HG03469 (cell line): Measurements from ENCODE around the gene FIBCD1.
"Not testable (repeated sequence)": the region's sequence is repeated elsewhere in the genome, so short reads cannot be mapped to it uniquely, and the experiment has no call there.

ENCODE experiments used
- ATAC-seq: cut with Tn5 transposase; IDR thresholded peaks from one replicate; pipeline ENCODE4 v1.9.1; 2021; ENCODE audit warnings: mild to moderate bottlenecking, moderate library complexity, moderate number of reproducible peaks; ENCODE audit not compliant: unreplicated experiment

FIBCD1 gene

DNA sequence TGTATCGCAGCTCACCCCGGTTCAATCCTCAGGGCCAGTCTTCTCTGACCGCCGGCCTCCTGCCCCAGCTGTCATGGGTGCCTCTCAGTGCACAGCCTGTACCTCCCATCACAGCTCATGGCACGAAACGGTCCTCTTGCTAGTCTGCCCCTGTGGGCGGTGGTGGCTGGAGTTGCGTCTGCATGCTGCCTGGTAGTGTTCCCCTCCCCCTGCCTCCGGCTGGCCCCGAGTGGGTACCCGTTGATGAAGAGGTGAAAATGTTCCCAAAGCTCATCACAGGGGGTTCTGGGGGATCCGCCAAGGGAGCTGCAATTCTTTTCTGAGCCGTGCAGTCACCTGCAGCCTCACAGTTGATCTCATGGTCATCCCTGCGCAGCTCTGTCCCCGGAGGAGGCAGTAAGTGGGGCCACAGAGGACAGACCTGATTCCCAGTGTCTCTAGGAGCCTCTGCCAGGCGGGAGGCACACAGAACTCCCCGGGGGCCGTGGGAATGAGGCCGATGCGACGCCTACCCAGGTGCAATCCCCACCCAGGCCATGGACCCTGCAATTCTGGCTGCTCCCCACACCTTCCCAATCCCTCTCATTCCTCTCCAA lies 34.7 kb upstream of the FIBCD1 start:
- no peak for ATAC-seq

- no peak for ATAC-seq
These were observed 34.1 kb upstream of the FIBCD1 start for GRCh38 chr9:130972957-130973685.

DNA sequence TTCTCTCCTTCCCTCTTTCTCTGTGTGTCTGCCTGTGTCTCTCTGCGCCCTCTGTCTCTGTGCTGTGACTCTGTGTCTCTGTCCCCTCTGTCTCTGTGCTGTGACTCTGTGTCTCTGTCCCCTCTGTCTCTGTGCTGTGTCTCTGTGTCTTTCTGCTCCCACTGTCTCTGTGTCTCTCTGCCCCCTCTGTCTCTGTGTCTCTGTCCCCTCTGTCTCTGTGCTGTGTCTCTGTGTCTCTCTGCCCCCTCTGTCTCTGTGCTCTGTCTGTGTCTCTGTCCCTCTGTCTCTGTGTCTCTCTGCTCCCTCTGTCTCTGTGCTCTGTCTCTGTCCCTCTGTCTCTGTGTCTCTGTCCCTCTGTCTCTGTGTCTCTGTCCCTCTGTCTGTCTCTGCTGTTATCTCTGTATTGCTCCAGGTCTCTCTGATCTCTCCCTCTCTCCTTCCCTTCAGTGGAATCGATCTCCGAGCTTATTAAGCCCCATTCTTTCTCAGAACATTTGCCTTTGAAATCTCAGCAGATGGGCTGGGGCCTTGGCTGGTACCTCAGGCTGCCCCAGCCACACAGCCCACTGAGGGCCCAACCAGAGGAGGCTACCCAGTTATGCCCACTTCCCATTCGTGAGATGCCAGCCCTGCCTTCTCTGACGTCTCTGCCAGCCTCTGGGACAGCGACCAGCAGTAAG lies 33.4 kb upstream of the FIBCD1 start:
- no peak for ATAC-seq

- ATAC-seq, result no peak
These were observed 32.3 kb upstream of the FIBCD1 start for GRCh38 chr9:130971294-130971849.

- ATAC-seq, result no peak
These were observed 31.8 kb upstream of the FIBCD1 start for GRCh38 chr9:130970855-130971254.

DNA sequence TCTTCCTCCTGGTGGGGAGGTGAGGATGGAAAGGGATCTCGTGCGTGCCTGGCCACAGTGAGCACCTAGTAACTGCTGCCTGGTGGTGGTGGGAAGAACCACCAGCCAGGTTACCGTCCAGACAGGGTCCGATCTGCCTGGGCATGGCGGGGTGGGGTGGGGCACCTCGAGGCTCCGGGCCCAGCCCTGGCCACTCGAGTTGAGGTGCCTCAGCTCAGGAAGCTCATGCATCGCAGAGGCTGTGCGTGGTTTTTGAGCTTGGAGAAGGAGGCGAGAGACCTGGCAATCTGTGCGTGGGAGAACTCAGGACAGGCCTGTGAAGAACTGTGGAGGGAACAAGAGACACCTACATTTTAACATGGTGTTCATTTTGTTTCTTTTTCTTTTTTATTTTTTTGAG lies 31.0 kb upstream of the FIBCD1 start:
- ATAC-seq, result no peak

- ATAC-seq, result no peak
These were observed 26.6 kb upstream of the FIBCD1 start for GRCh38 chr9:130965680-130966079.

GRCh38 chr9:130963916-130964315 lies 24.9 kb upstream of the FIBCD1 start:
- ATAC-seq, result no peak

- ATAC-seq, result no peak
These were observed 24.4 kb upstream of the FIBCD1 start for GRCh38 chr9:130963337-130963908.

- no peak for ATAC-seq
These were observed 23.6 kb upstream of the FIBCD1 start for GRCh38 chr9:130962418-130963316.

- no peak for ATAC-seq
These were observed 22.7 kb upstream of the FIBCD1 start for GRCh38 chr9:130961511-130962300.

GRCh38 chr9:130960522-130961378 lies 21.7 kb upstream of the FIBCD1 start:
- ATAC-seq, result no peak

DNA sequence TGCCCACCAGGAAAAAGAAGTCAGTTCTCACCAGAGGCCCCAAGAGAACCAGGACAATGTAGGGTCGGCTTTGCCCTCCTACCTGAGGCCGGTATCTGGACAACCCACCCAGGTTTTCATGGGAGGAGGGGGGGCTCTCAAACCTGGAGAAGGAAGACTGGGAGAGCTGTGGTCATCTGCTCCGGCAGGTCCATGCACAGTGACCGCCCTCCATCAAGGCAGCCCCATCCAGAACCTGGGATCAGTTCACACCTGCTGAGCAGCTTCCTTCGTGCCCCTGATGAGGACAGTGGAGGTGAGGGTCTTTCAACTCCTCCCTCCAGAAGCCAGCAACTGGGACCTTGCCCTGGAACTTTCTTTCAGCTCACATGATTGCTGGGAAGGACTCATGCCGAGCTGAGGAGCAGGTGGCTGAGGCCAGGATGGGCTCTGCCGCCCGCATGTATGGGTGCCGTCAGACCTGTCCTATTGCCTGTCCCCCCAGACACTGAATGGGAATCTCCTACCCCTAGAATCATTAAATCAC lies 20.8 kb upstream of the FIBCD1 start:
- ATAC-seq, result no peak

DNA sequence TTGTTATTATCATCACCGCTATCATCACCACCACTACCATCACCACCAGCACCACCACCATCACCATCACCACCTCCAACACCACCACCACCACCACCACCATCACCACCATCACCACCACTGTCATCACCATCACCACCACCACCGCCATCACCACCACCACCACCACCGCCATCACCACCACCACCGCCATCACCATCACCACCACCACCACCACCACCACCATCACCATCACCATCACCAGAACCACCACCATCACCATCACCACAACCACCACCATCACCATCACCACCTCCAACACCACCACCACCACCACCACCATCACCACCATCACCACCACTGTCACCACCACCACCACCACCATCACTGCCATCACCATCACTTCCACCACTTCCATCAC lies 19.5 kb upstream of the FIBCD1 start:
- ATAC-seq, result not testable (repeated sequence)

DNA sequence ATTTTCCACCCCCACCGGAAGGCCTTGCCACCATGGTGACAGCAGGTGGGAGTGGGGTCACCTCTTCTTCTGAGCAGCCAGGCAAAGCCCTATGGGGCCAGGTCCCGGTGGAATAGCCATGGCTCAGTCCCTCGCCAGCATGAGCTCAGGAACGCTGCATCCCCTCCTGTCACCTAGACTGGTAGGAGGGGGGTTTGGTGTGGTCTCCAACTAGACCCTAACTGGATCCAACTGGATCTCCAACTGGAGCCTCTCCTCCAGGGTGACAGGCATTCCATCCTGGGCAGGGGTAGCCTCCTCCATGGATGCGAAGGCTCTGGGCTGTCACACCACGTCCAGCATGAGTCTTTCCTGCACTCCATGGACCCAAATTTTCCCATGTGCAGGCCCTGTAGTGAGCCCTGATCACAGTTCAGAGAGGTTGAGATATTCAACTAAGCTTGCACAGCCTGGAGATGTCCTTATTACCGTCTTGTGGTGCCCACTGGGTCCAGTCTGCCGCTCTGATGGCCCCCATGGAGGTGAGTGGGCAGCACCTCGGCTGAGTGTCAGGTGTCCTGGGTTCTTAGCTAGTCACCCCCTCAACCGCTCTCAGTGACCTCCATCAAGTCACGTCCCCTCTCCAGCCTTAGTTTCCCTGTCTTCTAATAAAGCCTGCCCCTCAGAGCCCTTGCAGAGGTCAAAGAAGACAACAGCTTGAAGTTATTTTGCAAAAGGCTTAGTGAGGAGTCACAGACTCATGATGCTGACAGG lies 18.6 kb upstream of the FIBCD1 start:
- no peak for ATAC-seq

DNA sequence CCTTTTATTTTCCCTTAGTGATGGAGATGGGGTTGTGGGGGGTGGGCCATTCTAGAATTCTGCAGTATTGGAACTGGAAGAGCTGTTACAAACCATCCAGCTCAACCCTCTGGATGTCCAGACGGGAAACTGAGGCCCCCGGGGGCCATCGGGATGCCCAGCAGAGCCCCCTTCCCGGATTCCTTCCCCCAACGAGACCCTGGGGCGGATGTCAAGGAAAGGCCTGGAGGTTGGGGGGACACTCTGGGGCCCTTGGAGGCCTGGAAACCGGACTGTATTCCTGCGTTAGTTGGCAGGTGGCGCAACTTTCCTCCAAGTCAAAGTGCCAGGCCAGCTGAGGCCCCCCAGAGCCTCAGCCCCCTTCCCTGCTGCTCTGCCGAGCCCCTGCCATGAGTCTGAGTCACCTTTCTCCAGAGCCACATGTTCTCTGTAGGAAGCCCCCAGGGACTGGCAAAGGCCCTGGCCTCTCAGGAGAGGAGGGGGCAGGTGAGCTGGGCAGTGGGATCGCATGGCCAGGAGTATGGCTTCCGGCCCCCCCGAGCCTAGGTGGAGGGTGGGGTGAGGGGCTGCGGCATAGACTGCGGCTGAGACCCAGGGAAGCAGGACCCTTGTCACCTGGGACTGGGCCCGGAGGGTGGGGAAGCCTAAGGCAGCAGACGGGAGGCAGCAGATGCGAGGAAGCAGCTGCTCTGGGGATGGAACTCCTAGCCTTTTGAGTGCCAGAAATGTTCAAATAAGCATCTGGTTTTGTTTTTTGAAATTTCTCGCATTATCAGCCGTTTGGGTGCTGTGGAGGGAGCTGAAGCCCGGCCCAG lies 17.8 kb upstream of the FIBCD1 start:
- ATAC-seq, result no peak
